ENCODE measurements around the gene SIVA1.

SIVA1 gene

DNA sequence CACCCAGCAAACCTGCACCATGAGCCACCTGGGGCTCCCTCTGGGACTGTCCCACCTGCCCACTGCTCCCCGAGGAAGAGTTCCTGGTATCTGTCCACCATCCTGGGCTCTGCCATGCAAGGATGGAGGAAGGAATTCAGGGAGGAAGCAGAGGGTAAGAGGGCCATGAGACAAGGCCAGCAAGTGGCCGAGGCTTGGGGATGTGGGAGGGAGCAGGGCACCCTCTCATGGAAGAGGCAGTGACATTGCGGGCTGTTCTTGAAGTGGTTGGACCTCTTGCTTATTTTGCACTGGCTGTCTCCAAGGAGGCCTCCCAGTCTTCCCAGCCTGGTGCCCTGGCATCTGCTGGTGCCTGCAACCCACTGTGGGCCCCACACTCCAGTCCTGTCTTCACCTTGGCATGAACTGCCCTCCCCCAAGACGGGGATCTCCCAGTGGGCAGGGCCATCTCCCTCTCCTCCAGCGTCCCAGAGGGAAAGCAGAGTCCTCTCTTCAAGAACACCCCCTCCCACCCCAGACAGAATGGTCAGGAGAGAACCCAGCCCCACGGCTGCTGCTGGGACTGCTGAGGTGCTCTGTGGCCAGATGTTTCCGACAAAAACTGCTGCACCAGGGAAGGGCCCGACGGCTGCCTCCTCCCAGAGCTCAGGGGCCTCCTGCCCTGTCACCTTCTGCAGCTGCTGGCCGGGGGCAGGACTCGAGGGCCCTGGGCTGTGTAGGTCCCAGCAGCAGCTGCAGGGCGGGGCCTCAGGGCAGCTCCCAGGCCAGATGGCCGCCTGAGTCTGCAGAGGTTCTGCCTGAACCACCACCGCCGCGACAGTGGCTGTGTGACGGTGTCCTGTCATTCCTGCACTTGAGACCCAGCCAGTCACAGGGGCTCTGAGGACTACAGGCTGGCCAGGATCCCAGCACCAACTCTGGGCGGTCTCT lies 44.4 kb downstream of the SIVA1 start:
- no peak for DNase-seq (ENCODE audit: low spot score)

- DNase-seq (ENCODE audit: low spot score), result no peak
Observed at GRCh38 chr14:104798300-104799243, 45.6 kb downstream of the SIVA1 start.

GRCh38 chr14:104799244-104800014 lies 46.5 kb downstream of the SIVA1 start:
- DNase-seq (ENCODE audit: low spot score), result peak; percentile 11

DNA sequence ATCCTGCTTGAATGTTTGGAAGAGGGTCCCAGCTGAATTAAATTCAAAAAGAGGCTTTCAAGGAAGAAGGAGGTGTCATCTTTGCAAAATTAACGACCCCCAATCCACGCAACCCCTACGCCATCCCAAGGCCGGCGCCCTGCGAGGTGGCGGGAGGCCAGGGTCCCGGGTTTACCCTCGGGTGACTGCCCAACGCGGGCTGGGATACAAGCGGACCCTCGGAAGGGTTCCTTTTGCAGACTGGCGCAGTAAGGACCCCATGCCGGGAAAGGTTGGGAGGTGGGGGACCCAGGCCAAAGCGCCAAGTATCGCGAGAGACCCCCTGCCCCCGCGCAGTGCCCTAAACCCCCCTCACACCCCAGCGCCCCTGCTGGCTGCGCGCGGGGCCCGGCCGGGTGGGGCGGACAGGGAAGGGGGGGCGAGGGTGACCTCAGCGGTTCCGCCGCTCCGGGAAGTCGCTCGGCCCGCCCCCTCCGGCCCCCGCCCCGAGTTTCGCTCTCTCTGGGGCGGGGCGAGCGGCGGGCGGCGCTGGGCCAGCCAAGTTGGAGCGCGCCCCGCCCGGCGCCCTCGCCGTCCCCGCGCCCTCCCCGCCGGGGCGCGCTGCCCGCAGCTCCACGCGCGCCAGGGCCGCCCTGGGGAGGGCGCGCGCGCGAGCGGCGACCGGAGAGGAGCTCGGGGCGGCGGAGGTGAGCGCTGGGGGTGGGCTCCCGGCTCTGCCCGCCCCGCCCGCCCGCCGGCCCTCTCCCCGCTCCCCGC lies 47.2 kb downstream of the SIVA1 start:
- peak; percentile 85 for DNase-seq (ENCODE audit: low spot score)

GRCh38 chr14:104800771-104801519 lies 48.0 kb downstream of the SIVA1 start, which contains the start of gene ZBTB42:
ZBTB42 (plus strand) TSS chr14:104801101; CDS start chr14:104801198, 97 bp downstream.
- DNase-seq (ENCODE audit: low spot score), result peak; percentile 76

DNA sequence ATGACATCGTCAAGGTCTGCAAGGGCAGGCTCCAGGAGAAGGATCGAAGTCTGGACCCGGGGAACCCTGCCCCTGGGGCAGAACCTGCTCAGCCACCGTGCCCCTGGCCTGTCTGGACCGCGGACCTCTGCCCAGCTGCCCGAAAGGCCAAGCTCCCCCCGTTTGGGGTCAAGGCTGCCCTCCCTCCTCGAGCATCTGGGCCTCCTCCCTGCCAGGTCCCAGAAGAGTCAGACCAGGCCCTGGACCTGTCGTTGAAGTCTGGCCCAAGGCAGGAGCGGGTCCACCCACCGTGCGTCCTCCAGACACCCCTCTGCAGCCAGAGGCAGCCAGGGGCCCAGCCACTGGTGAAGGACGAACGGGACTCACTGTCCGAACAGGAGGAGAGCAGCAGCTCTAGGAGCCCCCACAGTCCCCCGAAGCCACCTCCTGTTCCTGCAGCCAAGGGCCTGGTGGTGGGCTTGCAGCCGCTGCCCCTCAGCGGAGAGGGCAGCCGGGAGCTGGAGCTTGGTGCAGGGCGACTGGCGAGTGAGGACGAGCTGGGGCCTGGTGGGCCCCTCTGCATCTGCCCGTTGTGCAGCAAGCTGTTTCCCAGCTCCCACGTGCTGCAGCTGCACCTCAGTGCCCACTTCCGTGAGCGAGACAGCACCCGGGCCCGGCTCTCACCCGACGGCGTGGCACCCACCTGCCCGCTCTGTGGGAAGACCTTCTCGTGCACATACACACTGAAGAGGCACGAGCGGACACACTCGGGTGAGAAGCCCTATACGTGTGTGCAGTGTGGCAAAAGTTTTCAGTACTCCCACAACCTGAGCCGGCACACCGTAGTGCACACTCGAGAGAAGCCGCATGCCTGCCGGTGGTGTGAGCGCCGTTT lies 48.8 kb downstream of the SIVA1 start:
- no peak for DNase-seq (ENCODE audit: low spot score)

DNA sequence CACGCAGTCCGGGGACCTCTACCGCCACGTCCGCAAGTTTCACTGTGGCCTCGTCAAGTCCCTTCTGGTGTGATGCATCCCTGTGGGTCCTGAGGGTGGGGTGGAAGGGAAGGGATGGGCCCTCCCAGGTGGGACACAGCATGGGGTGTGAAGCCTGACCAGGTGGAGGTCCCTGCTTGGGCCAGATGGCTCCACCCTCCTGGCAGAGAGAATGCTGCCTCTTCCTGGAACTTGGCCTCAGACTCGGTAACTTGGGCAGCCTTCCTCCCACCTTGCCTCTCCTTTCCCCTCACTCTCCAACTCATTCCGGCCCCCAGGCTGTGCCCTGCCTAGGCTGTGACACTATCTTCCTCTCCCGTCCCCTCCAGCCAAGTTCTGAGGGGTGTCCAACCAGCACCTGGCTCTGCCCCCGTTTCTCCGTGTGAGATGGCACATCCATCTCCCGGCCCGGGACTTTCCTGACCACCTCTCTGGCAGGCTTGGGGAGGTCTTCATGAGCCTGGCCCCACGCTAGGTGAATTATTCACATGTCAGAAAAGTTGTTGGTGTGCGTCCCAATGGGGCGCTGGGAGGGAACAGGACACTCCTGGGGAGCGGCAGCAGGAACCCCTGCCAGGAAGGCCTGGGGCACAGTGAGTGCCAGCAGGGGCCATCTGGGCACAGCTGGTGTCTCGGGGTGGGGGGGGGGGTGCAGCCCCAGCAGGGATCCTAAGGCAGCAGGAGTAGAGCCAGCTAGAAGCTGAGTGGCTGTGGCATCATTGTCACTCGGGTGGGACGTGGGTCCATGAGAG lies 49.6 kb downstream of the SIVA1 start:
- no peak for DNase-seq (ENCODE audit: low spot score)

DNA sequence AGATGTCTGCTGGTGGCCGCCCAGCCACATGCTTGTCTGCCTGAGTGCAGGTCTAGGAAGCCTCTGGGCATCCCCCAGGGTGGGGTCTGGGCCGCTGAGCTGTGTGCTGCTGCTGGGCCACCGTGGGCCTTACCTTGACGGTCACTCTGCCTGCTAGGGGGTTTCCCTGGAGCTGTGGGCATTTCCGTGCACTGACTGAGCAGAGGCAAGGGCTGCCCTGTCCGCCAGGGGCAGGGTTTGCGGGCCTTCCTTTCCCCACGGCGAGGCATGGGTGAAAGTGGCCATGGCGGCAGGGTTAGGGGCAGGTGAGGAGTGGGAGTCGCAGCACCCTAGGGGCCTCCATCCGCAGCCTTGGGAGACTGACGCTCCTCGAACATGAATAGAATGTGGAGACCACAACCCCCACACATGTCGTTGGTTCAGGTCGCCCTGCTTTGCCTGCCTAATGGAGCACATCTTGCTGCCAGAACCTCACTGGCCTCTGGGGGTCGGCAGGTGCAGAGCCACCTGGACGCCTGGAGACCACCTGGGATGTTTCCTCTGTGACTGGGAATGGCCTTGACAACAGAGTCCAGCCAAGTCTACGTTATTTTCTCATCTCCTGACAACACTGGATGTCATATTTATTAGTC lies 50.4 kb downstream of the SIVA1 start:
- no peak for DNase-seq (ENCODE audit: low spot score)

DNA sequence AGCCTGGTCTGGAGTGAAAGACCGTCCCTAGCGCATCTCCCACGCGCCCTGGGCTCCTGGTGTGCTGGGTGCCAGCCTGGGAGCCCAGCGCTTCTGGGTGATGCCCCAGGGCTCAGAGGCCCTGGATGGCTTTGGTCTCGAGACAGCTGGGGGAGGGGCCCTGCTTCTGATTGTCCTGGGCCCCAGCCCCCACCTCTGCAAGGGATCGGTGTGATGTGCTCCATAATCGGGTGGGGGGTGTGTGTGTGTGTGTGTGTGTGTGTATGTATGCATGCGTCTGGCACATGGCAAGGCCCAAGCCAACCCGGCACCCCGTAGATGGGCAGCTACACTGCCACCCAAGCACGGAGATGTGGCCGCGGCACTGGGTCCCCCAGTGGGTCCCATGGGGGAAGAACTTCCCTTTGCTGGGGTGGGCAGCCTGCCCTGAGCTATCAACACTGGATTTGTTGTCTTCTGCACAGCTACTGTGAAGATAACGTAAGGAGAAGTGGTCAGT lies 51.0 kb downstream of the SIVA1 start:
- DNase-seq (ENCODE audit: low spot score), result no peak

- no peak for DNase-seq (ENCODE audit: low spot score)
Observed at GRCh38 chr14:104804481-104805325, 51.8 kb downstream of the SIVA1 start.

GRCh38 chr14:104805326-104805678 lies 52.4 kb downstream of the SIVA1 start:
- DNase-seq (ENCODE audit: low spot score), result no peak

GRCh38 chr14:104805941-104806624 lies 53.1 kb downstream of the SIVA1 start:
- no peak for DNase-seq (ENCODE audit: low spot score)

GRCh38 chr14:104806625-104807465 lies 53.9 kb downstream of the SIVA1 start:
- no peak for DNase-seq (ENCODE audit: low spot score)

GRCh38 chr14:104808456-104808855 lies 55.5 kb downstream of the SIVA1 start:
- DNase-seq (ENCODE audit: low spot score), result no peak

All from CD4-positive, alpha-beta T cell treated with Interleukin-2 at 100 ng/mL for 4 hours (primary cell).